ENCODE results near the gene EMD.
A peak's percentile ranks its signal among the peaks of the same experiment; 100 is the strongest.

The EMD gene

GRCh38 chrX:154380787-154381186 is 1.7 kb downstream of the EMD start:
- H3K4me2 ChIP-seq (ENCODE audit: low read length) = peak overlapping the region; percentile 82; the same call in 1 of the 2 replicates
- TF ChIP-seq CTCF (IDR thresholded peaks at IDR 0.05; ENCODE audit: low read depth, low read length, poor library complexity, severe bottlenecking) = no peak
- TF ChIP-seq EZH2phosphoT487 (IDR thresholded peaks at IDR 0.05; ENCODE audit: borderline replicate concordance, low read length) = no peak
- H3K9me3 ChIP-seq (ENCODE audit: control insufficient read depth, insufficient read depth, low read length) = no peaks in the 10 kb centered on the region
- H3K4me3 ChIP-seq (ENCODE audit: low read length) = 0 out of 2 replicates have a peak overlapping the region, but pooled peaks have one; percentile 83
- no peaks in the 10 kb centered on the region for H3K9me2 ChIP-seq (replicated peaks; ENCODE audit: control insufficient read depth, low read length)
- no peaks in the 10 kb centered on the region for H3K27me3 ChIP-seq (ENCODE audit: control insufficient read depth, low read length)
- H3K4me1 ChIP-seq (ENCODE audit: control insufficient read depth, low read length) = peaks cover 23% of the 10 kb centered on the region
- H3K27ac ChIP-seq (ENCODE audit: low read depth, low read length) = no peak overlapping the region
- H3F3A ChIP-seq (ENCODE audit: control insufficient read depth, insufficient read depth) = no peaks in the 10 kb centered on the region
- peaks cover 18% of the 10 kb centered on the region for H3K79me2 ChIP-seq (ENCODE audit: control insufficient read depth, low read length)
- no peaks in the 10 kb centered on the region for H4K20me1 ChIP-seq (ENCODE audit: control insufficient read depth, insufficient read depth, low read depth, low read length)
- H3K36me3 ChIP-seq (ENCODE audit: control insufficient read depth, low read length) = peaks cover 15% of the 10 kb centered on the region

GRCh38 chrX:154381271-154381670 is 2.2 kb downstream of the EMD start:
- Histone ChIP-seq H3K4me3 (ENCODE audit: low read length) (no peak overlapping the region), H4K20me1 (ENCODE audit: control insufficient read depth, insufficient read depth, low read depth, low read length) (no peaks in the 10 kb centered on the region), H3K79me2 (ENCODE audit: control insufficient read depth, low read length) (peaks cover 18% of the 10 kb centered on the region), H3K27ac (ENCODE audit: low read depth, low read length) (no peak overlapping the region), H3K27me3 (ENCODE audit: control insufficient read depth, low read length) (no peaks in the 10 kb centered on the region), H3K4me1 (ENCODE audit: control insufficient read depth, low read length) (peaks cover 23% of the 10 kb centered on the region), H3K36me3 (ENCODE audit: control insufficient read depth, low read length) (peaks cover 15% of the 10 kb centered on the region), H3K4me2 (ENCODE audit: low read length) (no peak overlapping the region), H3F3A (ENCODE audit: control insufficient read depth, insufficient read depth) (no peaks in the 10 kb centered on the region), H3K9me3 (ENCODE audit: control insufficient read depth, insufficient read depth, low read length) (no peaks in the 10 kb centered on the region), H3K9me2 (replicated peaks; ENCODE audit: control insufficient read depth, low read length) (no peaks in the 10 kb centered on the region)
- TF ChIP-seq EZH2phosphoT487 (IDR thresholded peaks at IDR 0.05; ENCODE audit: borderline replicate concordance, low read length) (no peak), CTCF (IDR thresholded peaks at IDR 0.05; ENCODE audit: low read depth, low read length, poor library complexity, severe bottlenecking) (no peak)

GRCh38 chrX:154382483-154383069 is 3.5 kb downstream of the EMD start:
- H3K4me1 ChIP-seq (ENCODE audit: control insufficient read depth, low read length) = peaks cover 16% of the 10 kb centered on the region
- no peaks in the 10 kb centered on the region for H3K9me3 ChIP-seq (ENCODE audit: control insufficient read depth, insufficient read depth, low read length)
- no peaks in the 10 kb centered on the region for H3K27me3 ChIP-seq (ENCODE audit: control insufficient read depth, low read length)
- H3K4me3 ChIP-seq (ENCODE audit: low read length) = no peak overlapping the region
- no peaks in the 10 kb centered on the region for H3K9me2 ChIP-seq (replicated peaks; ENCODE audit: control insufficient read depth, low read length)
- no peaks in the 10 kb centered on the region for H4K20me1 ChIP-seq (ENCODE audit: control insufficient read depth, insufficient read depth, low read depth, low read length)
- peaks cover 18% of the 10 kb centered on the region for H3K79me2 ChIP-seq (ENCODE audit: control insufficient read depth, low read length)
- H3F3A ChIP-seq (ENCODE audit: control insufficient read depth, insufficient read depth) = no peaks in the 10 kb centered on the region
- peaks cover 15% of the 10 kb centered on the region for H3K36me3 ChIP-seq (ENCODE audit: control insufficient read depth, low read length)
- no peak overlapping the region for H3K27ac ChIP-seq (ENCODE audit: low read depth, low read length)
- H3K4me2 ChIP-seq (ENCODE audit: low read length) = no peak overlapping the region
- TF ChIP-seq EZH2phosphoT487 (IDR thresholded peaks at IDR 0.05; ENCODE audit: borderline replicate concordance, low read length) = no peak
- TF ChIP-seq CTCF (IDR thresholded peaks at IDR 0.05; ENCODE audit: low read depth, low read length, poor library complexity, severe bottlenecking) = no peak
